ENCODE results near the gene G0S2. TPM values are rescaled to one million over a fixed set of nuclear protein-coding genes. Genes with fewer than 3 reads are reported as not detected.

The G0S2 gene
- total and polyA plus RNA-seq, 9 of the 15 experiments (the other 6 are each of a cell fraction or from before 2014, with no cell fraction given), result 0.18 to 65.6 (median 11.4) TPM

GRCh38 chr1:209645574-209646452 is 29.4 kb upstream of the G0S2 start (continued):
- TF ChIP-seq ZBTB40 (IDR thresholded peaks at IDR 0.05), result 0 out of 2 replicates have a peak, but pooled peaks have one; percentile 27
- TF ChIP-seq ZBTB40 (CRISPR knock-in tag; IDR thresholded peaks at IDR 0.05), result no peak
- TF ChIP-seq TCF3 (CRISPR knock-in tag; IDR thresholded peaks at IDR 0.05), result peak; percentile 95
- no peak for TF ChIP-seq CREB3L1 (IDR thresholded peaks at IDR 0.05; ENCODE audit: borderline replicate concordance, low read depth)
- TF ChIP-seq MCM3 (IDR thresholded peaks at IDR 0.05), result no peak
- TF ChIP-seq XRCC5 (IDR thresholded peaks at IDR 0.05; ENCODE audit: low read depth, low read length), result no peak
- 0 out of 2 replicates have a peak, but pooled peaks have one; percentile 38 for TF ChIP-seq ZBTB17 (CRISPR knock-in tag; IDR thresholded peaks at IDR 0.05)
- TF ChIP-seq ZNF277 (CRISPR knock-in tag; IDR thresholded peaks at IDR 0.05; ENCODE audit: borderline replicate concordance), result no peak
- no peak for TF ChIP-seq SNIP1 (IDR thresholded peaks at IDR 0.05; ENCODE audit: low read depth)
- peak; percentile 60 for TF ChIP-seq DMBX1 (CRISPR knock-in tag; IDR thresholded peaks at IDR 0.05; ENCODE audit: borderline replicate concordance)
- no peak for TF ChIP-seq MXD1 (CRISPR knock-in tag; IDR thresholded peaks at IDR 0.05; ENCODE audit: borderline replicate concordance, poor library complexity, severe bottlenecking)
- peak; percentile 20; the same call in 1 of the 2 replicates for TF ChIP-seq GABPA (tag; conservative IDR thresholded peaks at IDR 0.05; ENCODE audit: low read depth)
- no peak for TF ChIP-seq ZBTB8A (IDR thresholded peaks at IDR 0.05; ENCODE audit: partially characterized antibody)

Data from K562 (cell line).